Kidney (tissue), 14 donors: ENCODE data around the gene SGF29. TPM values are rescaled to one million over a fixed set of nuclear protein-coding genes. Genes with fewer than 3 reads are reported as not detected.

Experiments
- DNase-seq, 5 donors: peaks; one replicate each; pipeline ENCODE4 v3.0.0-alpha.2; 2013 to 2020
- FAIRE-seq: peaks from 2 replicates; lab custom pipeline; 2012; peaks lifted over from hg19 to GRCh38; lab: Jason Lieb, UNC
- H3K27ac ChIP-seq, 2 donors: one replicate each; pipeline ENCODE4 v1.7.0; 2013; ENCODE audit warnings: low read depth in 2 of 2, low read length in 2 of 2, inconsistent platforms in 1 of 2
- H3K27me3 ChIP-seq: one replicate; pipeline ENCODE4 v1.7.1; 2013; ENCODE audit warnings: low read length, inconsistent platforms; ENCODE audit not compliant: control insufficient read depth, insufficient read depth
- H3K36me3 ChIP-seq, 3 donors: one replicate each; pipeline versions ENCODE4 v1.7.0 to v1.7.1; 2013; ENCODE audit warnings: low read length in 3 of 3, control low read depth in 1 of 3, inconsistent platforms in 1 of 3; ENCODE audit not compliant: insufficient read depth in 3 of 3, control insufficient read depth in 2 of 3
- H3K4me1 ChIP-seq, 3 donors: one replicate each; pipeline versions ENCODE4 v1.7.0 to v1.7.1; 2013; ENCODE audit warnings: low read length in 3 of 3, inconsistent platforms in 1 of 3, low read depth in 1 of 3; ENCODE audit not compliant: control insufficient read depth in 2 of 3, insufficient read depth in 2 of 3
- H3K4me3 ChIP-seq, 3 donors: one replicate each; pipeline versions ENCODE4 v1.7.0 to v1.8.1; 2013; ENCODE audit warnings: low read length in 3 of 3, control low read depth in 1 of 3, inconsistent platforms in 1 of 3
- H3K9ac ChIP-seq, 3 donors: one replicate each; pipeline versions ENCODE4 v1.7.0 to v1.7.1; 2013; ENCODE audit warnings: low read length in 3 of 3, control low read depth in 1 of 3, inconsistent platforms in 1 of 3
- H3K9me3 ChIP-seq, 3 donors: one replicate each; pipeline versions ENCODE4 v1.7.0 to v1.7.1; 2013; ENCODE audit warnings: low read length in 3 of 3, control low read depth in 1 of 3, inconsistent platforms in 1 of 3; ENCODE audit not compliant: control insufficient read depth in 2 of 3, insufficient read depth in 1 of 3
- intact Hi-C: fragments of 100-400 bp; cut with DNase I; formaldehyde crosslinking; loops from one replicate; pipeline ENCODE4 v1.11.1; 2022
- polyA plus RNA-seq: library from polyadenylated mRNA; stranded (reverse); fragments of 350-450 nt; fragmentation: Illumina TruSeq; extraction: RNeasy Lipid Tissue Mini Kit (QIAGEN cat#74804); gene quantifications from one replicate; pipeline ENCODE4 v1.2.3, GENCODE V29; 2014; ENCODE audit warnings: low read depth, low replicate concordance; ENCODE audit not compliant: insufficient read depth
- total RNA-seq: library from RNA; stranded (reverse); fragmentation: NEBNext Ultra II Directional; extraction: Animal tissue kit (Norgen Biotek cat#: 25700); gene quantifications from one replicate; pipeline ENCODE4 v1.2.1, GENCODE V29; 2021
- TF ChIP-seq, protein P1 (sequence below): IDR thresholded peaks from 3 replicates; pipeline ENCODE4 v1.5.1; 2012; ENCODE audit warnings: mild to moderate bottlenecking, moderate library complexity, borderline replicate concordance; ENCODE audit not compliant: insufficient read depth; ENCODE audit errors: extremely low read depth
- donor health status: control.
- donor health status: control.
- donor health status: control.
- donor health status: control.
- donor health status: control.
- donor health status: DM: yes; HTN: yes; CAD: no.
- donor health status: Normal renal cell carcinoma (clear cell type).

Gene SGF29
- total and polyA plus RNA-seq, 2 donors from 2014 or later, result 20.6 to 28.5 TPM

DNA sequence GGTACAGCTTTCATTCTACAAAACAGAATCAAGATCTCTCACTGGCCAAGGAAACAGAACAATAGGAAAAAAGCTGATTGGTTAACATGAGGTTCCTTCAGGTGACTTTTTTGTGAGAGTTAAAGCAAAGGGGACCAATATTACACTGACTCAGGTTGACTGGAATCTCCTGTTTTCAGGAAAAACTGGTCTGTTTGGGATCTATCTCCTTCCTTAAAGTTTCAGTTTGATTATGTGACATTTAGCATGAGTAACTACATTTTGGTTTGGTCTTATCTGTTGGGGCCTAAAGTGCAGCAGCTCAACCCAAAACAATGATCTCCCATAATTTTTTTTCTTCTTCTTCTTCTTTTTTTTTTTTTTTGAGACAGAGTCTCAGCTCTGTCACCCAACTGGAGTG is 24.6 kb upstream of the SGF29 start:
- H3K36me3 ChIP-seq, result no peaks in the 10 kb centered on the region
- TF ChIP-seq, protein P1, sequence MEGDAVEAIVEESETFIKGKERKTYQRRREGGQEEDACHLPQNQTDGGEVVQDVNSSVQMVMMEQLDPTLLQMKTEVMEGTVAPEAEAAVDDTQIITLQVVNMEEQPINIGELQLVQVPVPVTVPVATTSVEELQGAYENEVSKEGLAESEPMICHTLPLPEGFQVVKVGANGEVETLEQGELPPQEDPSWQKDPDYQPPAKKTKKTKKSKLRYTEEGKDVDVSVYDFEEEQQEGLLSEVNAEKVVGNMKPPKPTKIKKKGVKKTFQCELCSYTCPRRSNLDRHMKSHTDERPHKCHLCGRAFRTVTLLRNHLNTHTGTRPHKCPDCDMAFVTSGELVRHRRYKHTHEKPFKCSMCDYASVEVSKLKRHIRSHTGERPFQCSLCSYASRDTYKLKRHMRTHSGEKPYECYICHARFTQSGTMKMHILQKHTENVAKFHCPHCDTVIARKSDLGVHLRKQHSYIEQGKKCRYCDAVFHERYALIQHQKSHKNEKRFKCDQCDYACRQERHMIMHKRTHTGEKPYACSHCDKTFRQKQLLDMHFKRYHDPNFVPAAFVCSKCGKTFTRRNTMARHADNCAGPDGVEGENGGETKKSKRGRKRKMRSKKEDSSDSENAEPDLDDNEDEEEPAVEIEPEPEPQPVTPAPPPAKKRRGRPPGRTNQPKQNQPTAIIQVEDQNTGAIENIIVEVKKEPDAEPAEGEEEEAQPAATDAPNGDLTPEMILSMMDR, result no peak
- DNase-seq (no peak), FAIRE-seq (no peak)
- H3K4me3 ChIP-seq, result no peak overlapping the region
- no peaks in the 10 kb centered on the region for H3K27me3 ChIP-seq
- H3K4me1 ChIP-seq, result peaks cover 0 to 7% (median 0%) of the 10 kb centered on the region in 3 donors
- H3K9ac ChIP-seq, result no peak overlapping the region
- H3K27ac ChIP-seq, result no peak overlapping the region
- intact Hi-C loops, result no loop called here
- no peaks in the 10 kb centered on the region for H3K9me3 ChIP-seq

DNA sequence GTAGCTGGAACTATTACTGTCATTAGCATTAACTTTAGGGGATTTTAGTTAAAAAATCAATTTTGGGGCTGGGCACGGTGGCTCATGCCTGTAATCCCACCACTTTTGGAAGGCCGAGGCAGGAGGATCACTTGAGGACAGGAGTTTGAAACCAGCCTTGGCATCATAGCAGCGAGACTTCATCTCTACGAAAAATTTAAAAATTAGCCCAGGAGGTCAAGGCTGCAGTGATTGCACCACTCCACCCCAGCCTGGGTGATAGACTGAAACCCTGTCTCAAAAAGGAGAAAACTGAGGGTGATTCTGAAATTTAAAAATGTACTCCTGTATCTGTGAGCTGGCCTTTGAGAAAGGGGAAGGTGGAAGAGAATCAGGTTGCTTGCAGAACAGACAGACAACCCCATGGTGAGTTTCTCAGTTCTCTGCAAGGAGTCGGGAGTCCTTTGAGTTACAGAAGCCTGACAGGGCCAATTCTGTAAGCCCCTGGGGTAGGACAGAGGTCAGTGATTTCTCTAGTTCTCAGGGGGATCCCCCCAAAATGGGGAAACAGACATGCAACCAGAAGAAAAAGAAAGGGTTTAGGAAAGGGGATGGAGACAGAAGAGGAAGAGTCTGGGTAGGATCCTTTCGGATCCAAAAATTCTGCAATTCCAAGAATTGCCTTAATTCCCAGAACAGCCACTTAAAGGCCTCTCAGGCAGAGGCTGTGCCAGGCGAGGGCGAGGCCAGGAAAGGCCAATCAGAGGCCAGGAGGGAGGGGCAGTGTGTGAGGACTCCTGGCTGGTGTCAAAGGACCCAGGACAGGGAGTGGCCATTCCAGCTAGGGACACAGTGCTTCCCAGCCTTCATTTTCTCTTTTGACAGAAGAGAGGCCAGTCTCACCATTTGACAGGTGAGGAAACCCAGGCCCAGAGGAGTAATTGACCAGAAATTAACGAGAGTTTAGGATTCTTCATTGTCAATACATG is 21.7 kb upstream of the SGF29 start:
- H3K9ac ChIP-seq, result no peak overlapping the region
- TF ChIP-seq, protein P1, result no peak
- no peak overlapping the region for H3K4me3 ChIP-seq
- intact Hi-C loops, result no loop called here
- H3K36me3 ChIP-seq, result peaks cover 0 to under 1% (median 0%) of the 10 kb centered on the region in 3 donors
- DNase-seq (peak in 1 of 5 donors; percentile 93), FAIRE-seq (no peak)
- H3K9me3 ChIP-seq, result no peaks in the 10 kb centered on the region
- peaks cover 0 to 7% (median under 1%) of the 10 kb centered on the region in 3 donors for H3K4me1 ChIP-seq
- H3K27me3 ChIP-seq, result no peaks in the 10 kb centered on the region
- no peak overlapping the region for H3K27ac ChIP-seq

DNA sequence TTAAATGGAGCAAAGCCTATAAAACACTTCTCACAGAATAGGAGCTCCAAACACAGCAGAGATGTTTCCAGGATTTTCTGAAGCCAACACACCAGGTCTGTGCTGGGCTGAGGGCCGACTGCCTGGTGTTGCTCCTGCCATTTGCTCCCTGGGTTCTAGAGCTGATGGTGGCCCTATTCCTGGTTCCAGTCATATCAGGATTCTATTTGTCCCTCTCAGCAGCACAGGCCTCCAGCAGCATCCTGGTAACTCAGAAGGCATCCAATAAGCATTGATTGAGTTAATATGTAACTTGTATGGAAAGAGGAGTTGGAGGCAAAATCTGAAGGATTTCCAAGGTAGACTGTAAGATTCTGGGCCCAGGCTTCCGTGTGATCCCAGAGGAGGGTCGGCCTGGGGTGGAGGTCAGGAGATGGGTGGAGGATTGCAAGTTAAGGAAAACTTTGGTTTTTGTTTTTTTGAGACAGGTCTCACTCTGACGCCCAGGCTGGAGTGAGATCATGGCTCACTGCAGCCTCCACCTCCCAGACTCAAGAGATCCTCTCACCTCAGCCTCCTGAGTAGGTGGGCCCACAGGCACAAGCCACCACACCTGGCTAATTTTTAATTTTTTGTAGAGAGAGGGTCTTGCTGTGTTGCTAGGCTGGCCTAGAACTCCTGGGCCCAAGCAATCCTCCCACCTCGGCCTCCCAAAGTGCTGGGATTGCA is 20.6 kb upstream of the SGF29 start:
- no peak for FAIRE-seq
- peaks cover 0 to 2% (median 0%) of the 10 kb centered on the region in 3 donors for H3K36me3 ChIP-seq
- H3K9me3 ChIP-seq, result no peaks in the 10 kb centered on the region
- TF ChIP-seq, protein P1, result no peak
- no peak overlapping the region for H3K27ac ChIP-seq
- intact Hi-C loops, result no loop called here
- H3K27me3 ChIP-seq, result no peaks in the 10 kb centered on the region
- no peak for DNase-seq
- no peak overlapping the region for H3K9ac ChIP-seq
- H3K4me3 ChIP-seq, result no peak overlapping the region
- H3K4me1 ChIP-seq, result peaks cover 0 to 5% (median 4%) of the 10 kb centered on the region in 3 donors
